Tibial artery (tissue), 4 donors: ENCODE results near the gene ZNF512B.

Experiments
- DNase-seq, 2 donors: peaks; one replicate each; pipeline ENCODE4 v3.0.0-alpha.2; 2019
- H3K27ac ChIP-seq, 2 donors: fragments of 200-600 bp; sonication (generic) in 1 of 2; 1 replicate in 1 of 2; 2 replicates in 1 of 2; pipeline ENCODE4 v1.5.1; 2018 to 2019; ENCODE audit warnings: mild to moderate bottlenecking in 1 of 2
- H3K27me3 ChIP-seq, 2 donors: fragments of 200-600 bp; sonication (generic) in 1 of 2; one replicate each; pipeline versions ENCODE4 v1.5.1 to v1.6.0; 2016 to 2019
- H3K36me3 ChIP-seq, 3 donors: fragments of 200-600 bp; sonication (generic) in 2 of 3; one replicate each; pipeline ENCODE4 v1.5.1; 2016 to 2019; ENCODE audit warnings: mild to moderate bottlenecking in 2 of 3
- H3K4me1 ChIP-seq, 4 donors: fragments of 200-600 bp; sonication (generic) in 2 of 4; 1 replicate in 3 of 4; 2 replicates in 1 of 4; pipeline ENCODE4 v1.5.1; 2016 to 2019
- H3K4me3 ChIP-seq, 2 donors: fragments of 200-600 bp; sonication (generic) in 1 of 2; 1 replicate in 1 of 2; 2 replicates in 1 of 2; pipeline ENCODE4 v1.5.1; 2018 to 2019; ENCODE audit warnings: mild to moderate bottlenecking in 2 of 2
- H3K9me3 ChIP-seq, 3 donors: fragments of 200-600 bp; sonication (generic) in 1 of 3; one replicate each; pipeline ENCODE4 v1.5.1; 2016 to 2019
- CTCF ChIP-seq, 2 experiments: fragments of 200-600 bp in 1 of 2; fragments of 450-650 bp in 1 of 2; IDR thresholded peaks; one replicate each; pipeline ENCODE4 v1.5.1; 2017 to 2019; ENCODE audit warnings: antibody characterized with exemption in 2 of 2, mild to moderate bottlenecking in 1 of 2, moderate library complexity in 1 of 2
- intact Hi-C: fragments of 100-400 bp; cut with DNase I; formaldehyde crosslinking; loops from one replicate; pipeline ENCODE4 v1.15.0; 2023; ENCODE audit warnings: low total_unique reads

The ZNF512B gene

GRCh38 chr20:63958964-63959698, 10.6 kb downstream of the ZNF512B start:
- H3K9me3 ChIP-seq, result no peaks in the 10 kb centered on the region
- TF ChIP-seq CTCF (IDR thresholded peaks at IDR 0.05), result no peak
- DNase-seq, result no peak
- H3K4me3 ChIP-seq, result no peak overlapping the region
- H3K27me3 ChIP-seq, result no peaks in the 10 kb centered on the region
- H3K4me1 ChIP-seq, result peaks cover 0 to 32% (median 23%) of the 10 kb centered on the region in 4 donors
- no peak overlapping the region for H3K27ac ChIP-seq
- H3K36me3 ChIP-seq, result peaks cover 16 to 62% (median 42%) of the 10 kb centered on the region in 3 donors
- intact Hi-C loops, result no loop called here

GRCh38 chr20:63958471-63958870, 11.3 kb downstream of the ZNF512B start:
- DNase-seq, result no peak
- Histone ChIP-seq H3K4me1 (peaks cover 0 to 38% (median 28%) of the 10 kb centered on the region in 4 donors), H3K4me3 (no peak overlapping the region), H3K36me3 (peaks cover 16 to 56% (median 35%) of the 10 kb centered on the region in 3 donors), H3K9me3 (no peaks in the 10 kb centered on the region), H3K27me3 (no peaks in the 10 kb centered on the region), H3K27ac (no peak overlapping the region)
- no peak for TF ChIP-seq CTCF (IDR thresholded peaks at IDR 0.05)
- intact Hi-C loops, result no loop called here

DNA sequence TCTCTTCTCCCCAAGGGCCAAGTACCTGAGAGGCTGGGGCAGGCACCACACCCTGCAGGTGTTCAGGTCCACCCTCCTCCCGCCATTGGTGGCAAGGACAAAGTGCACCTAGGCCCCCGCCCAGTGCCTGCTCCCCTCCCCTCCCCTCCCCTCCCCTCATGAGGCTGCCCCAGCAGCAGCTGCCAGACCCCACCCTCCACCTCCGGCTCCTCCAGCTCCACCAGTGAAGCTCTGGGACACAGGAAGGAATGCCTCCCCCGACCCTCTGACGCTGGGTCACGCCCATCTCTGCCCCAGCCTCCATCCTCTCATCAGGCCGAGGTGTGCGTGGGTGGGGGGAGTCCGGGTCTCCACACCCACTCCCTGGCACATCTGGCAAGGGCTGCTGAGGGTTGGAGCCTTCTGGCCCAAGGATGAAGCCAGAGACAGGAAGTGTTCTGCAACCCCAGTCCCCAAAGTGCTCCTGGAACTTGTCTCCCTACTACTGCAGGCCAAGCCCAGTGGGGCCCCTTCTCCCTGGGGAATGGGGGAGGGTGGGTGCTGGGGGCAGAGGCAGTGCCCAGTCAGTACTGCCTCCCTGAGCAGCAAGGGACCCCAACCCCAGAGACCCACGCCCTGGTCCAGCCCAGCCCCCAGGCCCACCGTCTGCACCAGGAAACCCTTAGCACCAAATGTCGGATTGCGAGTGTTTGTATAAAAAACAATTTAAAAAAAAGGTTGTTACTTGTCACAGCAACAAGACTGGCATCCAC, 11.9 kb downstream of the ZNF512B start:
- H3K27me3 ChIP-seq, result no peaks in the 10 kb centered on the region
- no peaks in the 10 kb centered on the region for H3K9me3 ChIP-seq
- no peak for TF ChIP-seq CTCF (IDR thresholded peaks at IDR 0.05)
- H3K4me1 ChIP-seq, result peaks cover 0 to 44% (median 31%) of the 10 kb centered on the region in 4 donors
- H3K27ac ChIP-seq, result peak overlapping the region; percentile 67 to 96
- peaks cover 16 to 50% (median 29%) of the 10 kb centered on the region in 3 donors for H3K36me3 ChIP-seq
- DNase-seq, result no peak
- intact Hi-C loops, result no loop called here
- H3K4me3 ChIP-seq, result peak overlapping the region in 1 of 2 donors; percentile 98

DNA sequence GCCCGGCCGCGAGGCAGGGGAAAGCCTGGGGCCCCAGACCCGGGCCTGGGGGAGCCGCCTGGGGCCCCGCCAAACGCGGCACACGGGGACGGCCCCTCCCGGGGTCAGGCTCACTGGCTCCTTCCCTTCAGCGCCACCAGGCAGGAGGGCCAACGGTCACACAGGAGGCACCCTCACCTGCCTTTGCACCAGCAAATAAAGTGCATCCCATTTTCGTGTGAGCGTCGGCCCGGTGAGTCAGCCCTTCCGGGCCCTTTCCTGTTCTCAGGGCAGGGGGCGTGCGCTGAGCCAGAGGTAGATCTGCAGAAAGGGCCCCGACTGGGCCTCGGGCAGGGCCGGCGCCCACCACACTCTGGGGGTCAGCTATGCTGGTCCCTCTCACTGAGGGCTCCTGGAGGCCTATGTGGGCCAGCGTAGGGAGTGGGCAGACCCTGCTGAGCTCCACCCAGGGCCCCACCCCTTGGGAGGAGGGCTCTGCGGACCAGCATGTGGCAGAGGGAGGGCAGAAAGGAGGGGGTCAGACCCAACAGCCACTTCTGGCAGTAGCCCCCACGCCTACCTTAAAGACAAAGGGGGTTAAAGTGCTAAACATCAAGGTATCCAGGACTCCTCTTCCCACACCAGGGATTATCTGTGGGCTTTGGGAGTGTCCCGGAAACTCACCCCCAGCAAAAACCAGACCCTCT, 12.6 kb downstream of the ZNF512B start:
- intact Hi-C loops, result no loop called here
- Histone ChIP-seq H3K4me3 (peak overlapping the region; percentile 92 to 98), H3K4me1 (peaks cover 0 to 52% (median 37%) of the 10 kb centered on the region in 4 donors), H3K9me3 (no peaks in the 10 kb centered on the region), H3K36me3 (peaks cover 13 to 43% (median 23%) of the 10 kb centered on the region in 3 donors), H3K27ac (peak overlapping the region; percentile 67 to 96), H3K27me3 (no peaks in the 10 kb centered on the region)
- peak; percentile 70 to 88 for DNase-seq
- peak in 1 of 2 experiments; percentile 26 for TF ChIP-seq CTCF (IDR thresholded peaks at IDR 0.05)

GRCh38 chr20:63956664-63957003, 13.1 kb downstream of the ZNF512B start:
- peaks cover 8 to 37% (median 18%) of the 10 kb centered on the region in 3 donors for H3K36me3 ChIP-seq
- H3K9me3 ChIP-seq, result no peaks in the 10 kb centered on the region
- DNase-seq, result no peak
- peaks cover 0 to 57% (median 42%) of the 10 kb centered on the region in 4 donors for H3K4me1 ChIP-seq
- no peak for TF ChIP-seq CTCF (IDR thresholded peaks at IDR 0.05)
- intact Hi-C loops, result no loop called here
- no peaks in the 10 kb centered on the region for H3K27me3 ChIP-seq
- peak overlapping the region; percentile 67 to 96 for H3K27ac ChIP-seq
- H3K4me3 ChIP-seq, result peak overlapping the region; percentile 92 to 98
